Measurements from ENCODE around the gene ZFAND3. TPM values are rescaled to one million over a fixed set of nuclear protein-coding genes. Genes with fewer than 3 reads are reported as not detected.

The ZFAND3 gene
- polyA plus RNA-seq, 2 of the 4 experiments (the other 2 are of a cell fraction): 12.0 to 50.0 TPM

DNA sequence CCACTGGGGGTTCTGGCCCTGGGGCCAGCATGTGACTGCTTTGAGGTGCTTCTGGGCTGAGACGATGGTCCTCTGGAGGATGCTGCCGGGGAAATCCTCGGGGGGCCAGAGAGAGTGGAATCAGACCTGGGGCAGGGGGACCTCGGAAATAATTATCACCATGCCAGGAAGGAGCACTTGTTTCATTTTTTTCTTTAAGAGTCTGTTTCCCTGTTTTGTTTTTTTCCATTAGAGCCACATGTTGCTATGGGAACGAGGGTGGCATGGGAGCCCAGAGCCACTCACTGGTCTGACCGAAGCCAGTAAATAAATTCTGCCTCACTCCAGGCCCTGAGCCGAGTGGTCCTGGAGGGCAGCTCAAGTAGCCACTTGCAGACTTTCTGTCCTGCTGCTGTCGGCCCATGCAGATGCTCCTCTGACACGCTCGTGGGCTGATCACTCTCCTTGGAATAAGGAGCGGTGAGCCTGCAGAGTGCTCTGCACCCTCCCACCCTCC is 365.1 kb downstream of the ZFAND3 start:
- Histone ChIP-seq H3K27ac (no peak overlapping the region), H3K9me3 (no peaks in the 10 kb centered on the region), H3K4me2 (no peak overlapping the region), H3K4me1 (no peaks in the 10 kb centered on the region), H3K4me3 (no peak overlapping the region)
- FAIRE-seq (no peak), DNase-seq (ENCODE audit: low read depth in 1 of 2, low spot score in 1 of 2) (no peak), ATAC-seq (no peak)
- WGBS (ENCODE audit: missing lambda C conversion rate): 69% methylated on average over 9 of the region's 11 CpGs
- TF ChIP-seq ZFP36 (IDR thresholded peaks at IDR 0.05; ENCODE audit: borderline replicate concordance, partially characterized antibody) (no peak), EP300 (IDR thresholded peaks at IDR 0.05) (no peak), CBX8 (IDR thresholded peaks at IDR 0.05) (no peak), REST (IDR thresholded peaks at IDR 0.05) (no peak)
- CTCF ChIA-PET: no interaction called here
- POLR2A ChIA-PET: no interaction called here

DNA sequence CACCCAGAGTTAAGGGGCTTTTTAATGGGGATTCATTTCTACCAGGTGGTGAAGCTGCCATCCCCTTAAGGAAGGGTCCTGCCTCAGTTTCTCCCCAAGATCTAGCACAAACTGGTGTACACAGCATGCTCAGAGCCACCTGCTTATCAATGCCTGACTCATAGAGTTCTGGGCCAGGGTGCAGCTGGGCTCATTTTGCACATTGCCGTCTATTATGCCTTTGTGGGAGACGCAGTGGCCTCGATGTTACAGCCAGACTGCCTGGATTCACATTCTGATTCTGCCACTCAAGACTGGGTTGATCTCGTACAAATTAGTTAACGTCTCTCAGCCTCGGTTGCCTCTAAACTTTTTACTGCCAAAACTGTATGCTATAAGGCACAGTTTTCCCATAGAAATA is 365.7 kb downstream of the ZFAND3 start:
- no peak overlapping the region for H3K4me2 ChIP-seq
- no peaks in the 10 kb centered on the region for H3K4me1 ChIP-seq
- CTCF ChIA-PET: no interaction called here
- no peak for DNase-seq (ENCODE audit: low read depth in 1 of 2, low spot score in 1 of 2)
- WGBS (ENCODE audit: missing lambda C conversion rate): 90% methylated on average over 6 of the region's 6 CpGs
- TF ChIP-seq REST (IDR thresholded peaks at IDR 0.05): no peak
- TF ChIP-seq ZSCAN20 (CRISPR knock-in tag; IDR thresholded peaks at IDR 0.05): no peak
- TF ChIP-seq MYC (IDR thresholded peaks at IDR 0.05; ENCODE audit: borderline replicate concordance, low read length): no peak
- no peak for TF ChIP-seq KDM1A (IDR thresholded peaks at IDR 0.05; ENCODE audit: low read depth)
- no peak for TF ChIP-seq E2F6 (IDR thresholded peaks at IDR 0.05; ENCODE audit: borderline replicate concordance, low read depth)
- TF ChIP-seq, protein P1, sequence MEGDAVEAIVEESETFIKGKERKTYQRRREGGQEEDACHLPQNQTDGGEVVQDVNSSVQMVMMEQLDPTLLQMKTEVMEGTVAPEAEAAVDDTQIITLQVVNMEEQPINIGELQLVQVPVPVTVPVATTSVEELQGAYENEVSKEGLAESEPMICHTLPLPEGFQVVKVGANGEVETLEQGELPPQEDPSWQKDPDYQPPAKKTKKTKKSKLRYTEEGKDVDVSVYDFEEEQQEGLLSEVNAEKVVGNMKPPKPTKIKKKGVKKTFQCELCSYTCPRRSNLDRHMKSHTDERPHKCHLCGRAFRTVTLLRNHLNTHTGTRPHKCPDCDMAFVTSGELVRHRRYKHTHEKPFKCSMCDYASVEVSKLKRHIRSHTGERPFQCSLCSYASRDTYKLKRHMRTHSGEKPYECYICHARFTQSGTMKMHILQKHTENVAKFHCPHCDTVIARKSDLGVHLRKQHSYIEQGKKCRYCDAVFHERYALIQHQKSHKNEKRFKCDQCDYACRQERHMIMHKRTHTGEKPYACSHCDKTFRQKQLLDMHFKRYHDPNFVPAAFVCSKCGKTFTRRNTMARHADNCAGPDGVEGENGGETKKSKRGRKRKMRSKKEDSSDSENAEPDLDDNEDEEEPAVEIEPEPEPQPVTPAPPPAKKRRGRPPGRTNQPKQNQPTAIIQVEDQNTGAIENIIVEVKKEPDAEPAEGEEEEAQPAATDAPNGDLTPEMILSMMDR (IDR thresholded peaks at IDR 0.05): no peak
- no peak for ATAC-seq
- POLR2A ChIA-PET: no interaction called here
- no peaks in the 10 kb centered on the region for H3K9me3 ChIP-seq
- H3K27ac ChIP-seq: no peak overlapping the region
- no peak for FAIRE-seq
- H3K4me3 ChIP-seq: no peak overlapping the region

DNA sequence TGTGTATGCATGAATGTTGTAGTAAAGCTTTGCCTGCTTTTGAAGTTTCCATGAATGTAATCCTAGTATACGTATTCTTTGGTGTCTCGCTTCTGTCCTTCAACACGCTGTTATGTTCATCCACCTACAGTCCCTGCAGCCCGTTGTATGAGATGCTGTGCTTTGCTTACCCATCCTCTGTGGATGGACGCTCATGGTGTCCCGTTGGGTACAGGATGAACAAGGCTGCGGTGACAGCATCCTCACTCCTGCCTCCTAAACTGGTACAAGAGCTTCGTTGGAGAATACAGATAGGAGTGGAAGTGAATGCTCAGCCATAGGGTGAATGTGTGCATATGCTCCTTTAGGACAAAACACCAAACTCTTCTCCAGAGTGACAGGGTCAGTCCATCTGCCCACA is 366.2 kb downstream of the ZFAND3 start:
- no peak for FAIRE-seq
- Histone ChIP-seq H3K4me2 (no peak overlapping the region), H3K27ac (no peak overlapping the region), H3K9me3 (no peaks in the 10 kb centered on the region), H3K4me1 (no peaks in the 10 kb centered on the region), H3K4me3 (no peak overlapping the region)
- ChIA-PET CTCF (no interaction called here), POLR2A (no interaction called here)
- TF ChIP-seq RARB (CRISPR knock-in tag; IDR thresholded peaks at IDR 0.05) (no peak), JUNB (IDR thresholded peaks at IDR 0.05) (no peak), MYC (IDR thresholded peaks at IDR 0.05; ENCODE audit: borderline replicate concordance, low read length) (no peak), RFX5 (IDR thresholded peaks at IDR 0.05) (no peak), NPAS2 (CRISPR knock-in tag; IDR thresholded peaks at IDR 0.05; ENCODE audit: borderline replicate concordance) (no peak), SMC3 (IDR thresholded peaks at IDR 0.05) (no peak), RCOR1 (IDR thresholded peaks at IDR 0.05; ENCODE audit: low read depth, low read length) (no peak), CBX8 (IDR thresholded peaks at IDR 0.05) (no peak), BHLHE40 (IDR thresholded peaks at IDR 0.05; ENCODE audit: low read depth, low read length) (no peak), TFCP2L1 (CRISPR knock-in tag; IDR thresholded peaks at IDR 0.05) (no peak)
- no peak for DNase-seq (ENCODE audit: low read depth in 1 of 2, low spot score in 1 of 2)
- WGBS (ENCODE audit: missing lambda C conversion rate): 71% methylated on average over 8 of the region's 8 CpGs
- ATAC-seq: no peak

Data from A549 (cell line).